Ishikawa (cell line): Measurements from ENCODE around the gene ANKMY1.

Experiments used
- CEBPB ChIP-seq: IDR thresholded peaks from 2 replicates; pipeline ENCODE4 v1.6.1; 2012
- CREB1 ChIP-seq: IDR thresholded peaks from 2 replicates; pipeline ENCODE4 v1.6.1; 2012; ENCODE audit warnings: low read depth
- EGR1 ChIP-seq: IDR thresholded peaks from 2 replicates; pipeline ENCODE4 v1.6.1; 2012
- EP300 ChIP-seq: IDR thresholded peaks from 2 replicates; pipeline ENCODE4 v1.6.1; 2012; ENCODE audit warnings: borderline replicate concordance
- FOXM1 ChIP-seq: IDR thresholded peaks from 2 replicates; pipeline ENCODE4 v1.6.1; 2012; ENCODE audit warnings: low read depth, borderline replicate concordance
- NFIC ChIP-seq: IDR thresholded peaks from 2 replicates; pipeline ENCODE4 v1.6.1; 2012
- RAD21 ChIP-seq: IDR thresholded peaks from 2 replicates; pipeline ENCODE4 v1.6.1; 2012; ENCODE audit warnings: low read depth
- TAF1 ChIP-seq: IDR thresholded peaks from 2 replicates; pipeline ENCODE4 v1.6.1; 2012; ENCODE audit warnings: low read depth, mild to moderate bottlenecking
- TCF12 ChIP-seq: IDR thresholded peaks from 2 replicates; pipeline ENCODE4 v1.6.1; 2012; ENCODE audit warnings: low read depth
- TEAD4 ChIP-seq: IDR thresholded peaks from 2 replicates; pipeline ENCODE4 v1.6.1; 2012
- USF1 ChIP-seq: IDR thresholded peaks from 2 replicates; pipeline ENCODE4 v1.6.1; 2012
- YY1 ChIP-seq: IDR thresholded peaks from 2 replicates; pipeline ENCODE4 v1.6.1; 2012; ENCODE audit warnings: low read depth
- ZBTB7A ChIP-seq: IDR thresholded peaks from 2 replicates; pipeline ENCODE4 v1.6.1; 2012; ENCODE audit warnings: low read depth
- TF ChIP-seq, protein P1 (sequence below): IDR thresholded peaks from 2 replicates; pipeline ENCODE4 v1.6.1; 2012; ENCODE audit warnings: low read depth, mild to moderate bottlenecking
- TF ChIP-seq, protein P2 (sequence below): IDR thresholded peaks from 2 replicates; pipeline ENCODE4 v1.6.1; 2012

ANKMY1 gene

DNA sequence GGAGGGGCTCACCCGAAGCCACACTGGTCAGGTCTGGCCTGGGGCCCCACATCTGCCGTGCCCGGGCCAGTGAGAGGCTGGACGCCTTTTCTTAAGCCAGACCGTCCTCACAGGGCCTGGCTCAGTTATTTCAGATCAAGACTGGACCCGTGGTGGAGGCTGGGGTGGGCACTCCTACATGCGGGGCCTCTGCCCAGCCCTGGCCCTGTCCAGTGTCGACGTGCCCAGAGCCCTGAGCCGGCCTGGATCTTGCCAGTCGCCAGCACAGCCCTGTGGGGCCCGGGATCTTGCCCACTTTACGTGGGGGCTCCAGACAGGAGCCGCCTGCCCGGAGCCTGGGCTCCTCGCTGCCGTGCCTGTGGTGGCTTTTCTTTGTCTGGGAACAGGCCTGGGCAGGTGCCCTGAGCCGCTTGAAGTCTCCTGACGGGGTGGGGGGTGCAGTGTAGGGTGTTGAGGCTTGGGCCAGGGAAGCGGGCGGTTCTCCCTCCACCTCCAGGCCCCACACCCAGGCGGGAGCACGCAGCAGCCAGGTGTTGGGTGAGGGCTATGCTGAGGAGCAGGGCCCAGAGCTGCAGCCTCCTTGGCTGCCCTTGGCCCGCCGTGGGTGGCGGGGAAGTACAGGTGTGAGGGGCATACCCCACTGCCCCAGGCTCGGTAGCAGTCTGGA lies 116.3 kb downstream of the ANKMY1 start:
- TF ChIP-seq USF1 (no peak), EGR1 (no peak), TEAD4 (no peak), FOXM1 (no peak), EP300 (no peak), YY1 (no peak)
- TF ChIP-seq, protein P1, sequence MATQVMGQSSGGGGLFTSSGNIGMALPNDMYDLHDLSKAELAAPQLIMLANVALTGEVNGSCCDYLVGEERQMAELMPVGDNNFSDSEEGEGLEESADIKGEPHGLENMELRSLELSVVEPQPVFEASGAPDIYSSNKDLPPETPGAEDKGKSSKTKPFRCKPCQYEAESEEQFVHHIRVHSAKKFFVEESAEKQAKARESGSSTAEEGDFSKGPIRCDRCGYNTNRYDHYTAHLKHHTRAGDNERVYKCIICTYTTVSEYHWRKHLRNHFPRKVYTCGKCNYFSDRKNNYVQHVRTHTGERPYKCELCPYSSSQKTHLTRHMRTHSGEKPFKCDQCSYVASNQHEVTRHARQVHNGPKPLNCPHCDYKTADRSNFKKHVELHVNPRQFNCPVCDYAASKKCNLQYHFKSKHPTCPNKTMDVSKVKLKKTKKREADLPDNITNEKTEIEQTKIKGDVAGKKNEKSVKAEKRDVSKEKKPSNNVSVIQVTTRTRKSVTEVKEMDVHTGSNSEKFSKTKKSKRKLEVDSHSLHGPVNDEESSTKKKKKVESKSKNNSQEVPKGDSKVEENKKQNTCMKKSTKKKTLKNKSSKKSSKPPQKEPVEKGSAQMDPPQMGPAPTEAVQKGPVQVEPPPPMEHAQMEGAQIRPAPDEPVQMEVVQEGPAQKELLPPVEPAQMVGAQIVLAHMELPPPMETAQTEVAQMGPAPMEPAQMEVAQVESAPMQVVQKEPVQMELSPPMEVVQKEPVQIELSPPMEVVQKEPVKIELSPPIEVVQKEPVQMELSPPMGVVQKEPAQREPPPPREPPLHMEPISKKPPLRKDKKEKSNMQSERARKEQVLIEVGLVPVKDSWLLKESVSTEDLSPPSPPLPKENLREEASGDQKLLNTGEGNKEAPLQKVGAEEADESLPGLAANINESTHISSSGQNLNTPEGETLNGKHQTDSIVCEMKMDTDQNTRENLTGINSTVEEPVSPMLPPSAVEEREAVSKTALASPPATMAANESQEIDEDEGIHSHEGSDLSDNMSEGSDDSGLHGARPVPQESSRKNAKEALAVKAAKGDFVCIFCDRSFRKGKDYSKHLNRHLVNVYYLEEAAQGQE: no peak

DNA sequence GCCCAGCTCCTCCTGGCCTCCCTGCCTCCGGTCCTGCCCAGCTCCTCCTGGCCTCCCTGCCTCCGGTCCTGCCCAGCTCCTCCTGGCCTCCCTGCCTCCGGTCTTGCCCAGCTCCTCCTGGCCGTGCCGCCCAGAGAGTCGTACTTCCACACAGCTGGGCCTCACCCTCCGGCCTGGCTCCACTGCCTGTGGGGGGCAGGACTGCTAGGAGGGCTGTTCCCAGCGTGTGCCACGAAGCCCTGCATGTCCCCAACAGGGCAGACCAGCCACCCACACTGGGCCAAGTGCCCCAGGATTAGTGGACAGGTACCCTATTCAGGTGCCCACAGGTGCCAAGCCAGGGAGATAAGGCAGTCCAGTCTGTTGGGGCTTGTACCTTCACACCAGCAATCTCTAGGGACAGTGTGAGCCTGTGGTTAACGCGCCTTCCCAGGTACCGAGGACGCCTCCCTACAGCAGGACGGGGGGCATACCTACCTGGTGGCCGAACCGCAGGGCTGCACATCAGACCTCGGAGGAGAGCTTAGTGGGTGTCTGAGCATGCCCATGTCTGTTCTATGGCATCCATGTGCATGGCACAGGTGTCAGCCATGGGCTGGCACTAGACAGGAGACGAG lies 117.0 kb downstream of the ANKMY1 start:
- TF ChIP-seq EP300: no peak

- no peak for TF ChIP-seq TAF1
- TF ChIP-seq TCF12: no peak
- TF ChIP-seq CREB1: no peak
- TF ChIP-seq FOXM1: no peak
- TF ChIP-seq, protein P1: no peak
- TF ChIP-seq USF1: no peak
- TF ChIP-seq TEAD4: no peak
- TF ChIP-seq EGR1: no peak
- no peak for TF ChIP-seq NFIC
- TF ChIP-seq, protein P2, sequence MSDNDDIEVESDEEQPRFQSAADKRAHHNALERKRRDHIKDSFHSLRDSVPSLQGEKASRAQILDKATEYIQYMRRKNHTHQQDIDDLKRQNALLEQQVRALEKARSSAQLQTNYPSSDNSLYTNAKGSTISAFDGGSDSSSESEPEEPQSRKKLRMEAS: no peak
- TF ChIP-seq CEBPB: no peak
- no peak for TF ChIP-seq ZBTB7A
- TF ChIP-seq RAD21: no peak
- TF ChIP-seq YY1: no peak
- no peak for TF ChIP-seq EP300
Measured at GRCh38 chr2:240440251-240440650, 117.5 kb downstream of the ANKMY1 start.

DNA sequence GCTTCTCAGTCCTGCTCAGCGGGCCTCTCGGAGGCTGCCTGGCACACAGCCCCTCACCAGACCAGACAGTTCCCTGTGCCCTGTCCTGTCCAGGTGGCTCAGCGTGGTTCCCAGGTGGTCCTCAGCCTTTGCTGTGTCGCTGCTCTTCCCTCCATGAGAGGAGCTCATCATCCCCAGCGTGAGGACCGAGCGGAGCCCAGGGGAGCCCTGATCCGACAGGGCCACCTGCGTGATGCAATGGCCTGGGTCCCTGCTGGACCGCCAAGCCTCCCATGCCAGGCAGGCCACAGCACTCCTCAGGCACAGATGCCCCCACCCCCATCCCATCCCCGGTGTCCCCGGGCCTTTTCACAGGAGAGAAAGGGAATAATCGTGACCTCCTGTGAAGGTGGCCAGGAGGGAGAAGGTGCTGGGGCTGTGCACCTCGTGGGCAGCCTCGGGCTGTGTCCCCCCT lies 118.1 kb downstream of the ANKMY1 start:
- TF ChIP-seq RAD21: no peak
- TF ChIP-seq CEBPB: no peak
- TF ChIP-seq YY1: no peak
- TF ChIP-seq, protein P2: no peak
- TF ChIP-seq, protein P1: no peak
- TF ChIP-seq ZBTB7A: no peak
- TF ChIP-seq FOXM1: no peak
- TF ChIP-seq TAF1: no peak
- TF ChIP-seq CREB1: no peak
- no peak for TF ChIP-seq TEAD4
- no peak for TF ChIP-seq TCF12
- no peak for TF ChIP-seq EP300
- no peak for TF ChIP-seq NFIC
- TF ChIP-seq USF1: no peak
